Neural cell (in vitro differentiated cells): Measurements from ENCODE around the gene CT45A3. TPM values are rescaled to one million over a fixed set of nuclear protein-coding genes. Genes with fewer than 3 reads are reported as not detected.
"Not testable (repeated sequence)": the region's sequence is repeated elsewhere in the genome, so short reads cannot be mapped to it uniquely, and the experiment has no call there.

Experiments used
- H2AFZ ChIP-seq: fragments of 200-600, 300-800 bp; sonication (generic), shearing (Covaris generic); 2 replicates; pipeline ENCODE4 v1.6.0; 2014; ENCODE audit warnings: low read depth, mild to moderate bottlenecking, antibody characterized with exemption, low read length, moderate library complexity
- H3F3A ChIP-seq: fragments of 200-600 bp; shearing (Covaris generic); 2 replicates; pipeline ENCODE4 v1.6.1; 2016; ENCODE audit warnings: mild to moderate bottlenecking, moderate library complexity, mixed read lengths, antibody characterized with exemption, low read length; ENCODE audit not compliant: insufficient read depth, poor library complexity, severe bottlenecking
- H3K27ac ChIP-seq: fragments of 200-600, 300-800 bp; sonication (generic), shearing (Covaris generic); 2 replicates; pipeline ENCODE4 v1.5.1; 2014; ENCODE audit warnings: mild to moderate bottlenecking, low read length, moderate library complexity
- H3K27me3 ChIP-seq: fragments of 300-800, 200-600 bp; sonication (generic), shearing (Covaris generic); 2 replicates; pipeline ENCODE4 v1.6.0; 2014; ENCODE audit warnings: mild to moderate bottlenecking, low read depth, low read length, moderate library complexity; ENCODE audit not compliant: insufficient read depth
- H3K36me3 ChIP-seq: fragments of 300-800, 200-600 bp; sonication (generic), shearing (Covaris generic); 2 replicates; pipeline ENCODE4 v1.5.1; 2014; ENCODE audit warnings: mild to moderate bottlenecking, antibody characterized with exemption, low read length, moderate library complexity; ENCODE audit not compliant: insufficient read depth
- H3K4me2 ChIP-seq: fragments of 300-800, 200-600 bp; sonication (generic), shearing (Covaris generic); 2 replicates; pipeline ENCODE4 v1.6.0; 2014; ENCODE audit warnings: mild to moderate bottlenecking, low read length
- H3K4me3 ChIP-seq: fragments of 300-800, 200-600 bp; sonication (generic), shearing (Covaris generic); 2 replicates; pipeline ENCODE4 v1.5.1; 2014; ENCODE audit warnings: mild to moderate bottlenecking, low read length, moderate library complexity
- H3K79me2 ChIP-seq: fragments of 200-600 bp; shearing (Covaris generic); replicated peaks from 2 replicates; pipeline ENCODE4 v1.6.0; 2014; ENCODE audit warnings: mild to moderate bottlenecking, low read length, moderate library complexity; ENCODE audit not compliant: insufficient read depth
- H3K9ac ChIP-seq: fragments of 300-800, 200-600 bp; sonication (generic), shearing (Covaris generic); 2 replicates; pipeline ENCODE4 v1.6.1; 2016; ENCODE audit warnings: mild to moderate bottlenecking, low read length, mixed read lengths
- H3K9me2 ChIP-seq: fragments of 200-600 bp; shearing (Covaris generic); 2 replicates; pipeline ENCODE4 v1.6.1; 2016; ENCODE audit warnings: mild to moderate bottlenecking, low read length, mixed read lengths; ENCODE audit not compliant: insufficient read depth
- H3K9me3 ChIP-seq: fragments of 200-600, 300-800 bp; sonication (generic), shearing (Covaris generic); 2 replicates; pipeline ENCODE4 v1.6.1; 2016; ENCODE audit warnings: mild to moderate bottlenecking, mixed run types, low read length, moderate library complexity, mixed read lengths
- H4K20me1 ChIP-seq: fragments of 200-600 bp; shearing (Covaris generic); 2 replicates; pipeline ENCODE4 v1.6.1; 2016; ENCODE audit warnings: mild to moderate bottlenecking, mixed run types; ENCODE audit not compliant: insufficient read depth
- EP300 ChIP-seq: fragments of 450-650 bp; conservative IDR thresholded peaks from 2 replicates; pipeline ENCODE4 v1.6.1; 2014; ENCODE audit warnings: antibody characterized with exemption, mild to moderate bottlenecking, moderate library complexity; ENCODE audit not compliant: poor library complexity, severe bottlenecking
- EZH2 ChIP-seq: fragments of 200-600, 300-800 bp; shearing (Covaris generic), sonication (generic); IDR thresholded peaks from 2 replicates; pipeline ENCODE4 v1.6.1; 2014; ENCODE audit warnings: antibody characterized with exemption, low read length, borderline replicate concordance, mild to moderate bottlenecking; ENCODE audit not compliant: insufficient read depth, poor library complexity, severe bottlenecking
- MXI1 ChIP-seq: fragments of 450-650 bp; conservative IDR thresholded peaks from 2 replicates; pipeline ENCODE4 v1.6.1; 2014; ENCODE audit warnings: antibody characterized with exemption, mild to moderate bottlenecking; ENCODE audit not compliant: poor library complexity, severe bottlenecking
- POLR2AphosphoS5 ChIP-seq: IDR thresholded peaks from 2 replicates; pipeline ENCODE4 v1.6.1; 2012
- SMC3 ChIP-seq: fragments of 450-650 bp; conservative IDR thresholded peaks from 2 replicates; pipeline ENCODE4 v1.6.1; 2014; ENCODE audit warnings: antibody characterized with exemption, mild to moderate bottlenecking, moderate library complexity; ENCODE audit not compliant: poor library complexity
- TAF1 ChIP-seq: IDR thresholded peaks from 2 replicates; pipeline ENCODE4 v1.6.1; 2012; ENCODE audit warnings: low read depth
- polyA plus RNA-seq: library from polyadenylated mRNA; depleted of rRNA; stranded (reverse); fragments of >200 nt; gene quantifications from 2 replicates; pipeline ENCODE4 v1.2.3, GENCODE V29; 2014
- small RNA-seq, 3 experiments: library from RNA; depleted of rRNA; stranded (forward); fragments of <200 nt; gene quantifications; one replicate each; pipeline ENCODE3, GENCODE V24; 2012
- TF ChIP-seq, protein P1 (sequence below): IDR thresholded peaks from 2 replicates; pipeline ENCODE4 v1.6.1; 2012; ENCODE audit warnings: borderline replicate concordance
- TF ChIP-seq, protein P2 (sequence below): fragments of 450-650 bp; IDR thresholded peaks from 2 replicates; pipeline ENCODE4 v1.5.1; 2014; ENCODE audit warnings: antibody characterized with exemption, mild to moderate bottlenecking, moderate library complexity; ENCODE audit not compliant: poor library complexity, severe bottlenecking

The CT45A3 gene
- polyA plus RNA-seq, 1 donor from 2014 or later = not detected

- no peak overlapping the region for H3K4me2 ChIP-seq
- no peaks in the 10 kb centered on the region for H3K36me3 ChIP-seq
- no peaks in the 10 kb centered on the region for H3K9me2 ChIP-seq
- H3K9me3 ChIP-seq = no peaks in the 10 kb centered on the region
- no peak overlapping the region for H3K27ac ChIP-seq
- H2AFZ ChIP-seq = no peak overlapping the region
- H3K9ac ChIP-seq = no peak overlapping the region
- no peaks in the 10 kb centered on the region for H3K27me3 ChIP-seq
- H3K4me3 ChIP-seq = no peak overlapping the region
- H3F3A ChIP-seq = no peaks in the 10 kb centered on the region
- H4K20me1 ChIP-seq = no peaks in the 10 kb centered on the region
- no peak for TF ChIP-seq TAF1
- TF ChIP-seq, protein P1, sequence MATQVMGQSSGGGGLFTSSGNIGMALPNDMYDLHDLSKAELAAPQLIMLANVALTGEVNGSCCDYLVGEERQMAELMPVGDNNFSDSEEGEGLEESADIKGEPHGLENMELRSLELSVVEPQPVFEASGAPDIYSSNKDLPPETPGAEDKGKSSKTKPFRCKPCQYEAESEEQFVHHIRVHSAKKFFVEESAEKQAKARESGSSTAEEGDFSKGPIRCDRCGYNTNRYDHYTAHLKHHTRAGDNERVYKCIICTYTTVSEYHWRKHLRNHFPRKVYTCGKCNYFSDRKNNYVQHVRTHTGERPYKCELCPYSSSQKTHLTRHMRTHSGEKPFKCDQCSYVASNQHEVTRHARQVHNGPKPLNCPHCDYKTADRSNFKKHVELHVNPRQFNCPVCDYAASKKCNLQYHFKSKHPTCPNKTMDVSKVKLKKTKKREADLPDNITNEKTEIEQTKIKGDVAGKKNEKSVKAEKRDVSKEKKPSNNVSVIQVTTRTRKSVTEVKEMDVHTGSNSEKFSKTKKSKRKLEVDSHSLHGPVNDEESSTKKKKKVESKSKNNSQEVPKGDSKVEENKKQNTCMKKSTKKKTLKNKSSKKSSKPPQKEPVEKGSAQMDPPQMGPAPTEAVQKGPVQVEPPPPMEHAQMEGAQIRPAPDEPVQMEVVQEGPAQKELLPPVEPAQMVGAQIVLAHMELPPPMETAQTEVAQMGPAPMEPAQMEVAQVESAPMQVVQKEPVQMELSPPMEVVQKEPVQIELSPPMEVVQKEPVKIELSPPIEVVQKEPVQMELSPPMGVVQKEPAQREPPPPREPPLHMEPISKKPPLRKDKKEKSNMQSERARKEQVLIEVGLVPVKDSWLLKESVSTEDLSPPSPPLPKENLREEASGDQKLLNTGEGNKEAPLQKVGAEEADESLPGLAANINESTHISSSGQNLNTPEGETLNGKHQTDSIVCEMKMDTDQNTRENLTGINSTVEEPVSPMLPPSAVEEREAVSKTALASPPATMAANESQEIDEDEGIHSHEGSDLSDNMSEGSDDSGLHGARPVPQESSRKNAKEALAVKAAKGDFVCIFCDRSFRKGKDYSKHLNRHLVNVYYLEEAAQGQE = no peak
- TF ChIP-seq MXI1 = no peak
- TF ChIP-seq, protein P2, sequence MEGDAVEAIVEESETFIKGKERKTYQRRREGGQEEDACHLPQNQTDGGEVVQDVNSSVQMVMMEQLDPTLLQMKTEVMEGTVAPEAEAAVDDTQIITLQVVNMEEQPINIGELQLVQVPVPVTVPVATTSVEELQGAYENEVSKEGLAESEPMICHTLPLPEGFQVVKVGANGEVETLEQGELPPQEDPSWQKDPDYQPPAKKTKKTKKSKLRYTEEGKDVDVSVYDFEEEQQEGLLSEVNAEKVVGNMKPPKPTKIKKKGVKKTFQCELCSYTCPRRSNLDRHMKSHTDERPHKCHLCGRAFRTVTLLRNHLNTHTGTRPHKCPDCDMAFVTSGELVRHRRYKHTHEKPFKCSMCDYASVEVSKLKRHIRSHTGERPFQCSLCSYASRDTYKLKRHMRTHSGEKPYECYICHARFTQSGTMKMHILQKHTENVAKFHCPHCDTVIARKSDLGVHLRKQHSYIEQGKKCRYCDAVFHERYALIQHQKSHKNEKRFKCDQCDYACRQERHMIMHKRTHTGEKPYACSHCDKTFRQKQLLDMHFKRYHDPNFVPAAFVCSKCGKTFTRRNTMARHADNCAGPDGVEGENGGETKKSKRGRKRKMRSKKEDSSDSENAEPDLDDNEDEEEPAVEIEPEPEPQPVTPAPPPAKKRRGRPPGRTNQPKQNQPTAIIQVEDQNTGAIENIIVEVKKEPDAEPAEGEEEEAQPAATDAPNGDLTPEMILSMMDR = no peak
- no peak for TF ChIP-seq SMC3
- no peak for TF ChIP-seq EZH2
- no peak for TF ChIP-seq EP300
- TF ChIP-seq POLR2AphosphoS5 = no peak
- H3K79me2 ChIP-seq = no peaks in the 10 kb centered on the region
Observed at GRCh38 chrX:135713795-135714194, 54.2 kb downstream of the CT45A3 start.

- H3F3A ChIP-seq, H4K20me1 ChIP-seq, H3K9me3 ChIP-seq, H3K27me3 ChIP-seq, H3K4me2 ChIP-seq, H3K27ac ChIP-seq, H3K9ac ChIP-seq, H3K36me3 ChIP-seq, H3K79me2 ChIP-seq, H3K4me3 ChIP-seq, H3K9me2 ChIP-seq, H2AFZ ChIP-seq: not testable (repeated sequence)
Observed at GRCh38 chrX:135713183-135713689, 54.8 kb downstream of the CT45A3 start, which contains the start of gene CT45A1. Gene CT45A1 (plus strand): TSS chrX:135713639. CDS start chrX:135718941, 5,302 bp downstream.

Small RNA genes lying within 50 kb of the gene (small RNA-seq; reads per million reads assigned to genes)
- 0 reads per million in 3 experiments for gene AC240442.1

Other genes starting within 250 kb of the CT45A3 start
- gene INTS6L, start 247.5 kb downstream of the CT45A3 start, polyA plus RNA-seq = 44.8 and 57.1 TPM in 2 replicates
- gene CT45A1, start 54.6 kb downstream of the CT45A3 start, polyA plus RNA-seq = not detected in 2 replicates
- gene CT45A5, start 17.3 kb upstream of the CT45A3 start, polyA plus RNA-seq = not detected in 2 replicates
- gene CT45A6, start 34.6 kb upstream of the CT45A3 start, polyA plus RNA-seq = not detected in 2 replicates
- gene CT45A2, start 51.8 kb upstream of the CT45A3 start, polyA plus RNA-seq = not detected in 2 replicates
- gene CT45A7, start 69.1 kb upstream of the CT45A3 start, polyA plus RNA-seq = not detected in 2 replicates
- gene CT45A8, start 86.3 kb upstream of the CT45A3 start, polyA plus RNA-seq = not detected in 2 replicates
- gene CT45A9, start 103.6 kb upstream of the CT45A3 start, polyA plus RNA-seq = not detected in 2 replicates
- gene CT45A10, start 125.3 kb upstream of the CT45A3 start, polyA plus RNA-seq = not detected in 2 replicates
- gene SAGE1, start 125.5 kb upstream of the CT45A3 start, polyA plus RNA-seq = not detected in 2 replicates
- 16.5 and 17.5 TPM in 2 replicates for gene MMGT1, start 205.8 kb upstream of the CT45A3 start, polyA plus RNA-seq
- gene SLC9A6, start 217.2 kb upstream of the CT45A3 start, polyA plus RNA-seq = 98.5 and 103 TPM in 2 replicates